K562 (cell line): ENCODE measurements around the gene MGAT5. TPM values are rescaled to one million over a fixed set of nuclear protein-coding genes. Genes with fewer than 3 reads are reported as not detected.

Source experiments
- ATAC-seq: fragments of 200-7000 bp; cut with Tn5 transposase; 3 replicates; pipeline ENCODE4 v1.9.1; 2020; ENCODE audit warnings: moderate library complexity
- BruUV-seq: library from RNA; stranded (reverse); fragments of 400-500 nt; replicated peaks from 2 replicates; lab custom pipeline; 2021; lab: Mats Ljungman, UMichigan
- CTCF ChIA-PET: fragments of 300-600 bp; formaldehyde crosslinking; extraction: SDS; loops from one replicate; lab custom pipeline; 2021; ENCODE audit warnings: low intra/inter-chr PET ratio; lab: Yijun Ruan, JAX
- POLR2A ChIA-PET: fragments of 300-600, 350-650 bp; sonication (Branson Sonifier 250); formaldehyde crosslinking; extraction: SDS; loops from one replicate; lab custom pipeline; 2021; ENCODE audit warnings: antibody characterized with exemption, inconsistent platforms; lab: Yijun Ruan, JAX
- DNase-seq, 4 experiments: peaks; one replicate each; pipeline versions ENCODE4 v3.0.0 to v3.0.0-alpha.2; 2011 to 2018; ENCODE audit warnings: low spot score in 3 of 4, mixed read lengths in 3 of 4; ENCODE audit errors: extremely low read depth in 1 of 4
- FAIRE-seq: peaks from 2 replicates; lab custom pipeline; 2011; peaks lifted over from hg19 to GRCh38; lab: Jason Lieb, UNC
- H2AFZ ChIP-seq: 2 replicates; pipeline ENCODE4 v1.6.0; 2011; ENCODE audit warnings: low read depth, low read length, control low read depth, inconsistent platforms
- H3K27ac ChIP-seq: fragments of 200-600 bp; 3 replicates; pipeline ENCODE4 v1.8.0; 2011; ENCODE audit warnings: low read depth, mild to moderate bottlenecking, control low read depth, inconsistent platforms, low read length, moderate library complexity, mixed read lengths; ENCODE audit errors: extremely low read depth
- H3K27me3 ChIP-seq, 2 experiments: fragments of 300-600 bp in 1 of 2; 2 replicates in 1 of 2; 3 replicates in 1 of 2; pipeline versions ENCODE4 v1.6.0 to v1.8.0; 2011; ENCODE audit warnings: inconsistent platforms in 2 of 2, low read length in 2 of 2, mild to moderate bottlenecking in 1 of 2, mixed read lengths in 1 of 2, moderate library complexity in 1 of 2; ENCODE audit not compliant: control insufficient read depth in 2 of 2, insufficient read depth in 2 of 2
- H3K36me3 ChIP-seq: fragments of 300-600 bp; 3 replicates; pipeline ENCODE4 v1.8.0; 2011; ENCODE audit warnings: mild to moderate bottlenecking, low read length, inconsistent platforms; ENCODE audit not compliant: control insufficient read depth, insufficient read depth
- H3K4me1 ChIP-seq, 2 experiments: fragments of 200-600 bp in 1 of 2; replicated peaks in 1 of 2; 2 replicates in 1 of 2; 3 replicates in 1 of 2; pipeline versions ENCODE4 v1.5.1 to v1.8.0; 2011; ENCODE audit warnings: inconsistent platforms in 2 of 2, low read length in 2 of 2, mild to moderate bottlenecking in 1 of 2, mixed read lengths in 1 of 2, moderate library complexity in 1 of 2; ENCODE audit not compliant: control insufficient read depth in 2 of 2, insufficient read depth in 2 of 2
- H3K4me2 ChIP-seq: 2 replicates; pipeline ENCODE4 v1.6.1; 2011; ENCODE audit warnings: low read length, control low read depth, inconsistent platforms, mixed read lengths; ENCODE audit not compliant: insufficient read depth
- H3K4me3 ChIP-seq: fragments of 200-600 bp; sonication (generic), shearing (Covaris generic); 2 replicates; pipeline ENCODE4 v1.5.1; 2016; ENCODE audit warnings: control low read depth, inconsistent platforms
- H3K79me2 ChIP-seq: fragments of 200-600 bp; 3 replicates; pipeline ENCODE4 v1.8.0; 2011; ENCODE audit warnings: low read length, inconsistent platforms; ENCODE audit not compliant: control insufficient read depth, insufficient read depth
- H3K9ac ChIP-seq, 2 experiments: 2 replicates each; pipeline versions ENCODE4 v1.6.0 to v1.6.1; 2011; ENCODE audit warnings: low read depth in 2 of 2, low read length in 2 of 2, control low read depth in 1 of 2, inconsistent platforms in 1 of 2, mild to moderate bottlenecking in 1 of 2, mixed read lengths in 1 of 2; ENCODE audit not compliant: insufficient read depth in 1 of 2
- H3K9me1 ChIP-seq: one replicate; pipeline ENCODE4 v1.6.0; 2011; ENCODE audit warnings: inconsistent platforms, mild to moderate bottlenecking, low read length, moderate library complexity; ENCODE audit not compliant: control insufficient read depth, insufficient read depth
- H3K9me3 ChIP-seq: replicated peaks from 2 replicates; pipeline ENCODE4 v1.5.1; 2011; ENCODE audit warnings: low read depth, low read length, inconsistent platforms; ENCODE audit not compliant: control insufficient read depth, insufficient read depth
- H4K20me1 ChIP-seq: replicated peaks from 2 replicates; pipeline ENCODE4 v1.6.1; 2011; ENCODE audit warnings: low read length, inconsistent platforms, mixed read lengths; ENCODE audit not compliant: control insufficient read depth, insufficient read depth
- CTBP1 ChIP-seq: fragments of 450-650 bp; IDR thresholded peaks from 2 replicates; pipeline ENCODE4 v1.6.1; 2016; ENCODE audit warnings: borderline replicate concordance
- ETV6 ChIP-seq, 3 experiments: fragments of 150-350 bp in 1 of 3; sonication (generic) in 1 of 3; formaldehyde crosslinking in 1 of 3; IDR thresholded peaks; 2 replicates each; pipeline versions ENCODE4 v1.6.1 to v1.8.0; 2014 to 2022; ENCODE audit warnings: borderline replicate concordance in 2 of 3, low read depth in 2 of 3, antibody characterized with exemption in 1 of 3, low read length in 1 of 3, mild to moderate bottlenecking in 1 of 3, missing genetic modification reagents in 1 of 3
- FOSL1 ChIP-seq: fragments of 200-800 bp; sonication (Bioruptor generic); conservative IDR thresholded peaks from 2 replicates; pipeline ENCODE4 v1.6.1; 2016; ENCODE audit warnings: missing genetic modification characterization, missing compliant biosample characterization
- GABPA ChIP-seq: fragments of 200-800 bp; sonication (Bioruptor generic); conservative IDR thresholded peaks from 2 replicates; pipeline ENCODE4 v1.6.1; 2016; ENCODE audit warnings: low read depth, missing genetic modification characterization, missing compliant biosample characterization
- JUN ChIP-seq, 2 experiments: sonication (generic) in 1 of 2; formaldehyde crosslinking in 1 of 2; IDR thresholded peaks; 2 replicates each; pipeline versions ENCODE4 v1.6.1 to v1.8.0; 2012 to 2022; ENCODE audit warnings: borderline replicate concordance in 2 of 2, mild to moderate bottlenecking in 2 of 2, improper control_type of control experiment in 1 of 2, low read depth in 1 of 2, low read length in 1 of 2, missing genetic modification reagents in 1 of 2
- JUND ChIP-seq, 2 experiments: IDR thresholded peaks; 2 replicates in 1 of 2; 3 replicates in 1 of 2; pipeline ENCODE4 v1.6.1; 2011; ENCODE audit warnings: borderline replicate concordance in 2 of 2, low read depth in 2 of 2, low read length in 2 of 2, improper control_type of control experiment in 1 of 2, missing biosample characterization in 1 of 2, missing genetic modification characterization in 1 of 2, missing genetic modification reagents in 1 of 2
- KDM5B ChIP-seq: fragments of 200-600 bp; sonication (generic); IDR thresholded peaks from 2 replicates; pipeline ENCODE4 v1.6.1; 2012; ENCODE audit warnings: low read depth, mild to moderate bottlenecking, moderate library complexity, low read length, control low read depth, inconsistent platforms; ENCODE audit not compliant: insufficient replicate concordance
- MAX ChIP-seq: sonication (generic); formaldehyde crosslinking; IDR thresholded peaks from 2 replicates; pipeline ENCODE4 v1.9.0; 2022; ENCODE audit warnings: mild to moderate bottlenecking, missing genetic modification reagents
- MEIS2 ChIP-seq: fragments of 450-650 bp; IDR thresholded peaks from 2 replicates; pipeline ENCODE4 v1.6.1; 2014; ENCODE audit warnings: mild to moderate bottlenecking; ENCODE audit not compliant: partially characterized antibody
- NFE2 ChIP-seq: IDR thresholded peaks from 2 replicates; pipeline ENCODE4 v1.6.1; 2014; ENCODE audit warnings: antibody characterized with exemption, low read depth
- PHB ChIP-seq: fragments of 250-450 bp; sonication (Bioruptor Pico); IDR thresholded peaks from 2 replicates; pipeline ENCODE4 v1.5.0; 2021
- RCOR1 ChIP-seq, 2 experiments: IDR thresholded peaks; 2 replicates each; pipeline ENCODE4 v1.6.1; 2012; ENCODE audit warnings: low read depth in 2 of 2, low read length in 2 of 2, borderline replicate concordance in 1 of 2, improper control_type of control experiment in 1 of 2
- SPI1 ChIP-seq: IDR thresholded peaks from 2 replicates; pipeline ENCODE4 v1.6.1; 2011; ENCODE audit warnings: low read depth, low read length, control low read depth, borderline replicate concordance
- SRF ChIP-seq, 2 experiments: fragments of 250-450, 450-650 bp in 1 of 2; sonication (Bioruptor Pico) in 1 of 2; sonication (generic) in 1 of 2; formaldehyde crosslinking; IDR thresholded peaks; 2 replicates each; pipeline versions ENCODE4 v1.5.0 to v1.5.1; 2020 to 2022; ENCODE audit warnings: mild to moderate bottlenecking in 1 of 2, missing genetic modification reagents in 1 of 2
- TCF3 ChIP-seq: sonication (generic); formaldehyde crosslinking; IDR thresholded peaks from 2 replicates; pipeline ENCODE4 v1.4.0; 2020; ENCODE audit warnings: mild to moderate bottlenecking, missing genetic modification reagents
- ZEB2 ChIP-seq: fragments of 450-650 bp; IDR thresholded peaks from 2 replicates; pipeline ENCODE4 v1.6.1; 2016
- ZNF408 ChIP-seq: fragments of 250-450 bp; sonication (Bioruptor Pico); IDR thresholded peaks from 2 replicates; pipeline ENCODE4 v1.4.0; 2020; ENCODE audit warnings: low read depth, mild to moderate bottlenecking, moderate library complexity
- ZNF436 ChIP-seq: fragments of 250-450, 450-650 bp; sonication (Bioruptor Pico); formaldehyde crosslinking; IDR thresholded peaks from 2 replicates; pipeline ENCODE4 v1.7.0; 2020; ENCODE audit warnings: mild to moderate bottlenecking
- WGBS: fragments of 100-300 bp; shearing (Covaris generic); methylation state at CpG from one replicate; pipeline ENCODE4 v1.1.6; 2016; ENCODE audit warnings: low coverage, mixed read lengths; ENCODE audit not compliant: insufficient coverage; ENCODE audit errors: missing lambda C conversion rate; 5-methylcytosine and 5-hydroxymethylcytosine counted together
- in situ Hi-C: fragments of 300-500 bp; cut with MboI; formaldehyde crosslinking; loops from 4 replicates; pipeline ENCODE4 v1.15.0; 2018; ENCODE audit warnings: inconsistent platforms, mixed read lengths
- intact Hi-C: fragments of 100-400 bp; cut with micrococcal nuclease; formaldehyde crosslinking; loops from 2 replicates; pipeline ENCODE4 v1.14.2; 2022
- polyA plus RNA-seq, 8 experiments: library from polyadenylated mRNA; depleted of rRNA in 4 of 8; stranded (reverse) in 5 of 8; unstranded in 3 of 8; fragments of >200 nt; fragmentation: Nextera tagmentation in 2 of 8; fragmentation: Illumina TruSeq in 1 of 8; extraction: Ambion mirVana in 2 of 8; extraction: Trizol in 1 of 8; gene quantifications; 2 replicates each; pipeline versions ENCODE4 v1.2.1 to v1.2.3, GENCODE V29; 2011 to 2014; ENCODE audit warnings: inconsistent platforms in 1 of 8, missing spikeins in 1 of 8
- total RNA-seq, 7 experiments: library from RNA; depleted of rRNA in 6 of 7; stranded (reverse); fragments of >200 nt in 6 of 7; fragmentation: Illumina TruSeq in 2 of 7; extraction: Trizol in 2 of 7; gene quantifications; 2 replicates each; pipeline versions ENCODE4 v1.2.1 to v1.2.3, GENCODE V29; 2011 to 2021; ENCODE audit warnings: low replicate concordance in 1 of 7
- TF ChIP-seq, protein P1 (sequence below): fragments of 450-650 bp; IDR thresholded peaks from 2 replicates; pipeline ENCODE4 v1.6.1; 2016

The MGAT5 gene
- total and polyA plus RNA-seq, 9 of the 15 experiments (the other 6 are each of a cell fraction or from before 2014, with no cell fraction given), result 1.6 to 18.6 (median 11.1) TPM

GRCh38 chr2:134218930-134219658, 34.8 kb upstream of the MGAT5 start:
- H2AFZ ChIP-seq, result no peak overlapping the region
- H3K36me3 ChIP-seq, result no peaks in the 10 kb centered on the region
- ChIA-PET POLR2A (interaction anchor here (0.6 to 0.7 kb wide), 2 partner anchors 43 to 79 kb away, joined by 3 read pairs; no protein-coding TSS in a partner anchor), CTCF (no interaction called here)
- H3K79me2 ChIP-seq, result 0 out of 3 replicates have a peak, but pooled peaks cover 2% of the 10 kb centered on the region
- DNase-seq, result peak in 1 of 4 experiments; percentile 32
- H3K4me1 ChIP-seq, result peaks cover 4 to 21% of the 10 kb centered on the region in 2 experiments; a peak in 3 of 5 replicates
- ATAC-seq, result peak; percentile 53
- H3K27ac ChIP-seq, result no peak overlapping the region
- FAIRE-seq, result no peak
- in situ Hi-C loops (no loop called here), intact Hi-C loops (loop anchor here (1.0 kb wide), 1 partner anchor 101 kb away; no protein-coding TSS in a partner anchor)
- no peak overlapping the region for H3K4me2 ChIP-seq
- no peak overlapping the region for H3K4me3 ChIP-seq
- 9% methylated on average over 9 of the region's 9 CpGs for WGBS
- BruUV-seq, result no TSS peak
- H3K9ac ChIP-seq, result no peak overlapping the region
- no peaks in the 10 kb centered on the region for H3K9me1 ChIP-seq
- no peaks in the 10 kb centered on the region for H3K27me3 ChIP-seq
- peaks cover 5% of the 10 kb centered on the region; the same call in 1 of the 2 replicates for H4K20me1 ChIP-seq
- no peaks in the 10 kb centered on the region for H3K9me3 ChIP-seq
- TF ChIP-seq RCOR1 (IDR thresholded peaks at IDR 0.05; ENCODE audit: borderline replicate concordance in 1 of 2, low read depth in 2 of 2, low read length in 2 of 2) (peak in 1 of 2 experiments; percentile 67; a peak in 1 of 4 replicates), JUN (IDR thresholded peaks at IDR 0.05; ENCODE audit: borderline replicate concordance, low read depth, low read length) (no peak), JUN (CRISPR knock-in tag; IDR thresholded peaks at IDR 0.05; ENCODE audit: borderline replicate concordance) (no peak), NFE2 (0 out of 2 replicates have a peak, but pooled peaks have one; percentile 5), CTBP1 (peak; percentile 91), ZNF408 (CRISPR knock-in tag) (no peak), ETV6 (IDR thresholded peaks at IDR 0.05; ENCODE audit: borderline replicate concordance in 1 of 2, low read depth in 2 of 2, low read length in 1 of 2) (peak in 1 of 2 experiments; percentile 26; a peak in 1 of 4 replicates), ETV6 (CRISPR knock-in tag; IDR thresholded peaks at IDR 0.05; ENCODE audit: borderline replicate concordance) (no peak), KDM5B (peak; percentile 37), ZNF436 (CRISPR knock-in tag) (no peak), MEIS2 (peak; percentile 8), TCF3 (CRISPR knock-in tag) (peak; percentile 42; the same call in 1 of the 2 replicates), FOSL1 (tag) (peak; percentile 64), JUND (IDR thresholded peaks at IDR 0.05; ENCODE audit: borderline replicate concordance, low read depth, low read length) (peak; percentile 45; the same call in 1 of the 2 replicates), JUND (tag; IDR thresholded peaks at IDR 0.05; ENCODE audit: borderline replicate concordance, low read depth, low read length) (no peak; the same call in 2 of the 3 replicates), PHB (CRISPR knock-in tag) (no peak), ZEB2 (peak; percentile 68), MAX (CRISPR knock-in tag) (0 out of 2 replicates have a peak, but pooled peaks have one; percentile 35), SRF (CRISPR knock-in tag; IDR thresholded peaks at IDR 0.05) (peak in 1 of 2 experiments; percentile 33; a peak in 1 of 4 replicates), SPI1 (peak; percentile 66; the same call in 1 of the 2 replicates), GABPA (tag) (no peak)
- TF ChIP-seq, protein P1, sequence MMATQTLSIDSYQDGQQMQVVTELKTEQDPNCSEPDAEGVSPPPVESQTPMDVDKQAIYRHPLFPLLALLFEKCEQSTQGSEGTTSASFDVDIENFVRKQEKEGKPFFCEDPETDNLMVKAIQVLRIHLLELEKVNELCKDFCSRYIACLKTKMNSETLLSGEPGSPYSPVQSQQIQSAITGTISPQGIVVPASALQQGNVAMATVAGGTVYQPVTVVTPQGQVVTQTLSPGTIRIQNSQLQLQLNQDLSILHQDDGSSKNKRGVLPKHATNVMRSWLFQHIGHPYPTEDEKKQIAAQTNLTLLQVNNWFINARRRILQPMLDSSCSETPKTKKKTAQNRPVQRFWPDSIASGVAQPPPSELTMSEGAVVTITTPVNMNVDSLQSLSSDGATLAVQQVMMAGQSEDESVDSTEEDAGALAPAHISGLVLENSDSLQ, result peak; percentile 52; the same call in 1 of the 2 replicates
